Measurements from ENCODE around the gene PPP1R14C.

GRCh38 chr6:150238846-150239407, 96.1 kb downstream of the PPP1R14C start:
- TF ChIP-seq CTCF (IDR thresholded peaks at IDR 0.05) (no peak), POLR2A (IDR thresholded peaks at IDR 0.05) (no peak)

All from body of pancreas (tissue), 4 donors.